GM18526 (cell line): ENCODE measurements around the gene MACROH2A2.

Source experiments
- POLR2A ChIP-seq: IDR thresholded peaks from 3 replicates; pipeline ENCODE4 v1.6.1; 2011; ENCODE audit not compliant: insufficient read length; ENCODE audit errors: extremely low read depth

The MACROH2A2 gene

GRCh38 chr10:70060389-70060788, 7.7 kb downstream of the MACROH2A2 start:
- TF ChIP-seq POLR2A, result no peak

- no peak for TF ChIP-seq POLR2A
Measured at GRCh38 chr10:70063418-70064098, 10.9 kb downstream of the MACROH2A2 start.

GRCh38 chr10:70064486-70064885, 11.8 kb downstream of the MACROH2A2 start:
- no peak for TF ChIP-seq POLR2A

GRCh38 chr10:70066190-70066589, 13.5 kb downstream of the MACROH2A2 start:
- TF ChIP-seq POLR2A, result no peak

- TF ChIP-seq POLR2A, result no peak
Measured at GRCh38 chr10:70067586-70067985, 14.9 kb downstream of the MACROH2A2 start.

- no peak for TF ChIP-seq POLR2A
Measured at GRCh38 chr10:70068925-70069324, 16.3 kb downstream of the MACROH2A2 start.

- no peak for TF ChIP-seq POLR2A
Measured at GRCh38 chr10:70069346-70069745, 16.7 kb downstream of the MACROH2A2 start.

DNA sequence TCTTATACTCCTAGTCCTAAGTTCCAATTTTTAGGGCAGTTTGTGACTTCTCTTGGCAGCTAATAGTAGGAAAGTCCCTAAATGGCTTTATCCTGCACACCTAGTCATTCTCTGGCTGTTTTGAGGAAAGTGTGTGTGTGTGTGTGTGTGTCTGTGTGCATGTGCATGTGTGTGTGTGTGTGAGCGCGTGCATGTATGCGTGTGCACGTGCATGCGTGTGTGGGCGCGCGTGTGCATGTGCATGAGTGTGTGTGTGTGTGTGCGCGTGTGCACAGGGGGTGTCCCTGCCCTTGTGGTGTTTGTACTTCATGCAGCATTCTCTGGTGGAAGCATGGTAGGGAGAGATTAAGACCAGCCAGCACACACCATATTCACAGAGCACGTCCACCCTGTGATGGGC, 18.2 kb downstream of the MACROH2A2 start:
- no peak for TF ChIP-seq POLR2A

GRCh38 chr10:70074165-70074564, 21.5 kb downstream of the MACROH2A2 start:
- no peak for TF ChIP-seq POLR2A

DNA sequence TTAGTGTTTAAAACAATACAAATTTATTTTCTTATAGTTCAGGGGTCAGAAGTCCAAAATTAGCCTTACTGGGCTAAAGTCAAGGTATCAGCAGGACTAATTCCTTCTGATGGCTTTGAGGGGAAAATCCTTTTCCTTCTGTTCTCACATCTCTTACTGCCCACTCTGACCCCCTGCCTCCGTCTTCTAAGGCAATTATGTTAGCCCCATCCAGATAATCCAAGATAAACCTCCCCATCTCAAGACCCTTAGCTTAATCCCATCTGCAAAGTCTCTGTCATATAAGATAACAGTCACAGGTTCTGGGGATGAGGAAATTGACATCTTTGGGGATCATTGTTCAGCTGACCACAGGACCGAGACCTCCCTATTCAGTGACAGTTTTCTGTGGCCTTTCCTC, 22.3 kb downstream of the MACROH2A2 start:
- TF ChIP-seq POLR2A, result no peak

DNA sequence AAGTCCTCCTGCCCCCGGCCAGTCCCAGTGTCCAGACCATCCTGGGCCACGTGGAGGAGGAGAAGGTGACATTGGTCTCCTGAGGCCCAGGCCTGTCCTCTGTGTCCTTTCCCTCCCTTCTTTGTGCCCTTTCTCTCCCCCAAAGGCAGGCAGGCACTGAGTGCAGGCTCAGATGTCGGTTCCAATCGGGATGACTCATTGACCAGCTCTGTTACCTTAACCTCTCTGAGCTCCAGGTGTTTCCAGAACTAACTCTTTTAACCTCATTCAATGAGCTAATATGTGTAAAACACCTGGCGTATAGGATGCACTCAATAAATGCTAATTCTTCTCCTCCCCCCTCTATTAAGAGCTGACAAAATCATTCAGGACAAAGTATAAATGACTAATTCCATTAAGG, 25.7 kb downstream of the MACROH2A2 start:
- TF ChIP-seq POLR2A, result no peak

GRCh38 chr10:70078937-70079336, 26.3 kb downstream of the MACROH2A2 start:
- TF ChIP-seq POLR2A, result no peak

DNA sequence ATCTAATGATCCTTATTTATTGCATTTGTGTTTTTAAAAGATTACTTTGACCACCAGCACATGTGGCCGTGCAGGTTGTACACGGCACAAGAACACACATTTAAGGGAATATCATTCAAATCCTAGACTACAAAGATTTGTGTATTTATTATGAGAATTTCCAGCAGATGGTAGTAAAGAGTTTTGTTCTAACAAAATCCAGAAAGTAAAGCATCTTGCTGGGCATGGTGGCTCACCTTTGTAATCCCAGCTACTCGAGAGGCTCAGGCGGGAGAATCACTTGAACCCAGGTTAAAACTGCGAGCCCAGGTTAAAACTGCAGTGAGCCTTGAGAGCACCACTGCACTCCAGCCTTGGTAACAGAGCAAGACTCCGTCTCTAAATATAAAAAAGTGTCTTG, 31.5 kb downstream of the MACROH2A2 start:
- TF ChIP-seq POLR2A, result no peak

DNA sequence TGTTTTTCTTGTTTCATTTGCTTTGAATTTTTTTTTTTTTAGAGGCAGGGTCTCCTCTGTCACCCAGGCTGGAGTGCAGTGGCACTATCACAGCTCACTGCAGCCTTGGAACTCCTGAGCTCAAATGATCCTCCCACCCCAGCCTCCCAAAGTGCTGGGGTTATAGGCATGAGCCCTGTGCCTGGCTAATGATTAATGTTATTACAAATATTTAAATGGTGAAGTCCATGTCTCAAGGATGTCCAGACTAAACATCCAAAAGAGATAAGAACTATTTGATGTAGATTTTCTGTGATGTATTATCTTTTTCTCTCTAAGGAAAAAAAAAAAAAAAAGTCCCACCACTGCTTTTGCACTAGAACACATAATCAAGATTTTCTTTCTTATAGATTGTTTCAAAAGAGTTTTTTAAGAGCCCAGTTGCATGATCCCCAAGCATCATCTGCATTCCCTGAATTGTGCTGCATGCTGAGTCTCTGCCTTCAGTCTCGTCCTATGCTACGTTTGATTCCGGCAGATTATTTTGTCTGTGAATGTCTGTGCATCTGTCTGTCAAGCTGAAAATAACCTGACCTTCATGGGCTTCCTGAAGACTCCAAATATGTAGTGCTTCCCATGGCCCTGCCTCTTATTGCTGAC, 33.4 kb downstream of the MACROH2A2 start:
- TF ChIP-seq POLR2A, result no peak

- TF ChIP-seq POLR2A, result no peak
Measured at GRCh38 chr10:70087616-70088307, 35.1 kb downstream of the MACROH2A2 start.

DNA sequence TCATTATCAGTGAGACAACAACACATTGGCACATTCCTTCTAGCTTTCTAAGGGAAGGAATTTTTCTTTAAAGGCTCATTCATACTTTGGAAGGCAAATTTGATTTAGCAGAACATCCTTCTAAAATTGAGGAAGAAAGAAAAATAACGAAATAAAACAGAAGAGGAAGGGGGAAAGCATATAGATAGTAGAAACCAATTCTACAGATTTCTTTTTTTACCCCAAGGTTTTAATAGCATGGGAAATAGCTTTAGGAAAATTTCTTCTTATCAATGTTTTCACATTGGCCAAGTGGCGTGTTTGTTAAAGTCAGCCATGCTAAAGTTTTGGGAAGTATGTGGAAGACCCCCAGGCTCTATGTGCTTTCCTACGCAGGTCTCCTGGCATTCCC, 35.7 kb downstream of the MACROH2A2 start:
- no peak for TF ChIP-seq POLR2A
